Natural killer cell (primary cell): Measurements from ENCODE around the gene NR6A1. TPM values are rescaled to one million over a fixed set of nuclear protein-coding genes. Genes with fewer than 3 reads are reported as not detected.
A peak's percentile ranks its signal among the peaks of the same experiment; 100 is the strongest.

Experiments
- ATAC-seq, 3 donors: fragments of 150-1000 bp in 2 of 3; fragments of 200-7000 bp in 1 of 3; cut with Tn5 transposase; 1 replicate in 1 of 3; 2 replicates in 2 of 3; pipeline ENCODE4 v1.10.0; 2021; ENCODE audit warnings: mild to moderate bottlenecking in 2 of 3, moderate library complexity in 2 of 3
- DNase-seq, 2 donors: peaks; one replicate each; pipeline versions ENCODE4 v3.0.0 to v3.0.0-alpha.2; 2013 to 2021; ENCODE audit warnings: mixed read lengths in 1 of 2
- H3K27ac ChIP-seq: one replicate; pipeline ENCODE4 v1.5.1; 2013; ENCODE audit warnings: mild to moderate bottlenecking, low read length
- H3K27me3 ChIP-seq: one replicate; pipeline ENCODE4 v1.6.1; 2013; ENCODE audit warnings: low read length; ENCODE audit not compliant: control insufficient read depth, insufficient read depth
- H3K36me3 ChIP-seq: one replicate; pipeline ENCODE4 v1.6.1; 2013; ENCODE audit warnings: low read length; ENCODE audit not compliant: control insufficient read depth, insufficient read depth
- H3K4me1 ChIP-seq: one replicate; pipeline ENCODE4 v1.6.1; 2013; ENCODE audit warnings: low read length; ENCODE audit not compliant: control insufficient read depth, insufficient read depth
- H3K4me3 ChIP-seq: one replicate; pipeline ENCODE4 v1.5.1; 2013; ENCODE audit warnings: low read length
- H3K9me3 ChIP-seq: one replicate; pipeline ENCODE4 v1.6.1; 2013; ENCODE audit warnings: low read length; ENCODE audit not compliant: control insufficient read depth, insufficient read depth
- H3K27ac Mint-ChIP-seq, 2 donors: one replicate each; pipeline ENCODE4 v1.8.0; 2022; ENCODE audit warnings: mild to moderate bottlenecking in 2 of 2, mixed read lengths in 2 of 2, moderate library complexity in 1 of 2
- H3K27me3 Mint-ChIP-seq, 2 donors: one replicate each; pipeline ENCODE4 v1.8.0; 2022; ENCODE audit warnings: low read depth in 2 of 2, mixed read lengths in 2 of 2
- H3K36me3 Mint-ChIP-seq: one replicate; pipeline ENCODE4 v1.8.0; 2022; ENCODE audit warnings: mixed read lengths
- H3K4me1 Mint-ChIP-seq, 2 donors: one replicate each; pipeline ENCODE4 v1.8.0; 2022; ENCODE audit warnings: mixed read lengths in 2 of 2
- H3K4me3 Mint-ChIP-seq: one replicate; pipeline ENCODE4 v1.8.0; 2022; ENCODE audit warnings: mild to moderate bottlenecking, moderate library complexity, mixed read lengths
- H3K9me3 Mint-ChIP-seq, 2 donors: one replicate each; pipeline ENCODE4 v1.8.0; 2022; ENCODE audit warnings: mixed read lengths in 2 of 2
- CTCF ChIP-seq: fragments of 200-600 bp; IDR thresholded peaks from one replicate; pipeline ENCODE4 v1.8.0; 2022; ENCODE audit warnings: antibody characterized with exemption
- WGBS: methylation state at CpG from one replicate; pipeline ENCODE4 v1.1.7; 2013; ENCODE audit warnings: missing lambda C conversion rate; ENCODE audit not compliant: insufficient coverage; 5-methylcytosine and 5-hydroxymethylcytosine counted together
- intact Hi-C: fragments of 100-400 bp; cut with micrococcal nuclease; formaldehyde crosslinking; loops from one replicate; pipeline ENCODE4 v1.14.2; 2022
- total RNA-seq, 4 donors: library from RNA; stranded (reverse); fragments of 120-200 nt in 1 of 4; gene quantifications; one replicate each; pipeline versions ENCODE4 v1.2.3 to v1.2.4, GENCODE V29; 2013 to 2022

Gene NR6A1
- total RNA-seq, 3 donors from 2014 or later (not counting 1 experiment from before 2014, with no cell fraction given): 0.07 to 0.75 (median 0.49) TPM

DNA sequence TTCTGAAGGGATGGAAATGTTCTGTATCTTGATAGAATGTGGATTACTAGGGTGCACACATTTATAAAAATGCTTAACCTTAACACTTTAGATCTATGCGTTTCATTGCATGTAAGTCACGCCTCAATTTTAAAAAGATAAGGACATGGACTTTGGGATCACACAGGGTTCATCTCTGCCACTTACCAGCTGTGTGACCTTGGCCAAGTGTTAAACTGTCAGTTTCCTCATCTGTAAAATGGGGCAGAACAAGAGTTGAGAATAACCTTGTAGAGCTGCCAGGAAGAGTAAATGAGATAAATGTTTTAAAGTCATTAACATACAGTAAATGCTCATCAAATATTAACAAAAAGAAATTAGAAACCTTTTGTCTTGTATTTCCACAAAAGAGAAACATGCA is 53.5 kb downstream of the NR6A1 start:
- no peak for TF ChIP-seq CTCF
- H3K36me3 Mint-ChIP-seq: no peaks in the 10 kb centered on the region
- no peaks in the 10 kb centered on the region for H3K9me3 ChIP-seq
- no peak overlapping the region for H3K27ac Mint-ChIP-seq
- no peak overlapping the region for H3K4me3 Mint-ChIP-seq
- H3K36me3 ChIP-seq: no peaks in the 10 kb centered on the region
- DNase-seq: no peak
- H3K27me3 ChIP-seq: no peaks in the 10 kb centered on the region
- H3K4me3 ChIP-seq: no peak overlapping the region
- ATAC-seq: no peak
- no peaks in the 10 kb centered on the region for H3K9me3 Mint-ChIP-seq
- 97% methylated on average over 2 of the region's 2 CpGs for WGBS
- no peaks in the 10 kb centered on the region for H3K4me1 Mint-ChIP-seq
- no peak overlapping the region for H3K27ac ChIP-seq
- intact Hi-C loops: no loop called here
- no peaks in the 10 kb centered on the region for H3K4me1 ChIP-seq
- no peaks in the 10 kb centered on the region for H3K27me3 Mint-ChIP-seq

DNA sequence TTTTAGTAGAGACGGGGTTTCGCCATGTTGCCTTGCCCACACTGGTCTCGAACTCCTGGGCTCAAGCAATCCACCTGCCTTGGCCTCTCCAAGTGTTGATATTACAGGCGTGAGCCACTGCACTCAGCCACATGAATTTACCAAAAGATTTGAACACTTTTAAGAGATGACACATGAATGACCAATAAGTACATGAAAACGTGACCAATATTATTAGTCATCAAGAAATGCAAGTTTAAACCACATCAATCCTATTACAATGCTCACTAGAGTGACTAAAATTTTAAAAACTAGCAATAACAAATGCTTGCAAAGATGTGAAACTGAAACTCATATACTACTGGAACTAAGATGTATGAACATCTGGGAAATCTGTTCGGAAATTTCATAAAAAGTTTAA is 54.3 kb downstream of the NR6A1 start:
- H3K27me3 ChIP-seq: no peaks in the 10 kb centered on the region
- no peak overlapping the region for H3K27ac ChIP-seq
- Mint-ChIP-seq H3K9me3 (no peaks in the 10 kb centered on the region), H3K4me1 (peaks cover 5% of the 10 kb centered on the region in 2 donors), H3K4me3 (no peak overlapping the region), H3K27me3 (no peaks in the 10 kb centered on the region), H3K27ac (no peak overlapping the region), H3K36me3 (no peaks in the 10 kb centered on the region)
- DNase-seq: no peak
- no peaks in the 10 kb centered on the region for H3K4me1 ChIP-seq
- intact Hi-C loops: no loop called here
- H3K36me3 ChIP-seq: no peaks in the 10 kb centered on the region
- 79% methylated on average over 5 of the region's 6 CpGs for WGBS
- TF ChIP-seq CTCF: no peak
- H3K4me3 ChIP-seq: no peak overlapping the region
- H3K9me3 ChIP-seq: no peaks in the 10 kb centered on the region
- no peak for ATAC-seq

GRCh38 chr9:124710766-124711165 is 60.3 kb downstream of the NR6A1 start:
- no peak for TF ChIP-seq CTCF
- no peak for DNase-seq
- Histone ChIP-seq H3K27me3 (no peaks in the 10 kb centered on the region), H3K9me3 (no peaks in the 10 kb centered on the region), H3K4me3 (no peak overlapping the region), H3K36me3 (no peaks in the 10 kb centered on the region), H3K4me1 (no peaks in the 10 kb centered on the region), H3K27ac (no peak overlapping the region)
- peaks cover 26 to 33% of the 10 kb centered on the region in 2 donors for H3K4me1 Mint-ChIP-seq
- no peaks in the 10 kb centered on the region for H3K9me3 Mint-ChIP-seq
- 95% methylated on average over 4 of the region's 4 CpGs for WGBS
- H3K36me3 Mint-ChIP-seq: peaks cover 7% of the 10 kb centered on the region
- ATAC-seq: no peak
- H3K4me3 Mint-ChIP-seq: no peak overlapping the region
- H3K27ac Mint-ChIP-seq: no peak overlapping the region
- intact Hi-C loops: no loop called here
- H3K27me3 Mint-ChIP-seq: no peaks in the 10 kb centered on the region

GRCh38 chr9:124709292-124709690 is 61.8 kb downstream of the NR6A1 start:
- ATAC-seq (no peak), DNase-seq (no peak)
- Histone ChIP-seq H3K9me3 (no peaks in the 10 kb centered on the region), H3K4me1 (no peaks in the 10 kb centered on the region), H3K36me3 (no peaks in the 10 kb centered on the region), H3K27me3 (no peaks in the 10 kb centered on the region), H3K27ac (no peak overlapping the region), H3K4me3 (no peak overlapping the region)
- Mint-ChIP-seq H3K4me3 (no peak overlapping the region), H3K36me3 (peaks cover 7% of the 10 kb centered on the region), H3K27ac (peak overlapping the region; percentile 0 to 7), H3K27me3 (no peaks in the 10 kb centered on the region), H3K4me1 (peaks cover 26 to 39% of the 10 kb centered on the region in 2 donors), H3K9me3 (no peaks in the 10 kb centered on the region)
- TF ChIP-seq CTCF: no peak
- WGBS: 90% methylated on average over 2 of the region's 2 CpGs
- intact Hi-C loops: no loop called here
